Astrocyte of the spinal cord (primary cell): ENCODE results near the gene MYNN.

Experiments used
- DNase-seq: peaks from one replicate; pipeline ENCODE4 v3.0.0; 2011; ENCODE audit warnings: low read depth, low spot score
- H3K4me3 ChIP-seq: 2 replicates; pipeline ENCODE4 v1.5.1; 2011; ENCODE audit warnings: low read depth, mild to moderate bottlenecking, low read length, moderate library complexity
- CTCF ChIP-seq: IDR thresholded peaks from 2 replicates; pipeline ENCODE4 v1.5.1; 2012; ENCODE audit warnings: low read depth, mild to moderate bottlenecking, low read length, inconsistent platforms
- in situ Hi-C: cut with HindIII; loops from 2 replicates; pipeline ENCODE4 v1.10.0; 2017; ENCODE audit warnings: low sequenced_read_pairs

Gene MYNN

DNA sequence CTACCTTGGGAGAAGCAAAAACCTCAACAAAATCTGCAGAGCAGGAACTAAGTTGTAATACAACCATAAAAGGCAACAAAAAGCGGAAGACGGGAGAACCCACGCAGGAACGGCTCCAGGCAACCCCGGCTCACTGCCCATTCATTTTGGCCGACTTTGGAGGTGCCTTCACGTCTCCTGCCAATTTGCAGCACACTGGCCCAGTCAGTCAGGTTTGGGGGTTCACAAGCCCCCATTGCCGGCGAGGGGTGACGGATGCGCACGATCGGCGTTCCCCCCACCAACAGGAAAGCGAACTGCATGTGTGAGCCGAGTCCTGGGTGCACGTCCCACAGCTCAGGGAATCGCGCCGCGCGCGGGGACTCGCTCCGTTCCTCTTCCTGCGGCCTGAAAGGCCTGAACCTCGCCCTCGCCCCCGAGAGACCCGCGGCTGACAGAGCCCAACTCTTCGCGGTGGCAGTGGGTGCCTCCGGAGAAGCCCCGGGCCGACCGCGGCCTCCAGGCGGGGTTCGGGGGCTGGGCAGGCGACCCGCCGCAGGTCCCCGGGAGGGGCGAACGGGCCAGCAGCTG is 8.8 kb upstream of the MYNN start:
- no peak for TF ChIP-seq CTCF
- in situ Hi-C loops = no loop called here
- DNase-seq = peak; percentile 55
- peak overlapping the region; percentile 76 for H3K4me3 ChIP-seq

GRCh38 chr3:169764882-169765612 is 8.1 kb upstream of the MYNN start, which contains the start of gene TERC:
TSS of gene TERC (minus strand) at chr3:169765060.
- in situ Hi-C loops = no loop called here
- peak; percentile 94 for DNase-seq
- H3K4me3 ChIP-seq = peak within 1 kb of the TSS; percentile 76
- no peak for TF ChIP-seq CTCF

DNA sequence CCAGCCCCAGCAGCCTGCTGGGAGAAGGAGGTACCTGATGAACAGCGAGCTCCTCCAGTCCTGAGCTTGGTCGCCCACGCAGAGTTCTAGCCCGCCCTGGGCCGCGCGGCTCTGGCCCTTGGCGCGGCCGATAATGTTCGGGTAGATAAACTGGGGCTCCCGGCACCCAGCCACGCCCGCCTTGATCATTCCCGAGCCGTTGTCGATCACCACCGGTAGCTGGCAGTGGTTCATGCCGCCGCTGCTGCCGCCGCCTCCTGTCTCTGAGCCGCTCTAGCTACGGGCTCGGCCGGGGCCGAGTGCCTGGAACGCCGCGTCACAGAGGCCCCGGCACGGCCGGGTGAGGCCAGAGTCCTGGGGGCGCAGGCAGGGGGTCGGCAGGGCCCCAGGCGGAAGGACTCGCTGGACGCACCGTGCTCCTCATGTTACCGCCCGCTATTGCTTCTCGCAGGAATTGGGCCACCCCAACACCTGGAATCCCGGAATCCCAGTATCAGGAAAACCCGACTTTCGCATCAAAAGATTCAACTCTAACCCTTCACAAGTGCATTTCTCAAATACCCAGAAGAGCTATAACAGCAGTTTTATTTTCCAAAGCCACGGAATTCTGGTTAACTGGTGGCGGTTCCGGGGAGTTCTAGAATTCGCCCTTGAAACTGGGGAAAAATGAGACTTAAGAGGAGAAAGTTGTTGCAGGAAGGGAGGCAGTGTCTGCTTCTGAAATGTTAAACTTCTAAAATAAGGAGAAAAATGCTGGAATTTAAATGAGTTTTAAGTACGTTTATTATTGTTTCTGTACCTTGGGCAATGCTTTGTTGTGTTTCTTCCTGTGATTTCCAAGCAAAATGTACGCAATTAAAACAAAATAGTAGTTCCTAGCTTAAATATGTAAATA is 3.7 kb upstream of the MYNN start, which contains the start of gene ACTRT3:
Gene ACTRT3 (minus strand): TSS at position 275 of the 895 bp plus-strand sequence. CDS start 41 bp downstream, at position 234.
- no peak for TF ChIP-seq CTCF
- in situ Hi-C loops = no loop called here
- DNase-seq = peak; percentile 70
- H3K4me3 ChIP-seq = peak within 1 kb of the TSS; percentile 58

DNA sequence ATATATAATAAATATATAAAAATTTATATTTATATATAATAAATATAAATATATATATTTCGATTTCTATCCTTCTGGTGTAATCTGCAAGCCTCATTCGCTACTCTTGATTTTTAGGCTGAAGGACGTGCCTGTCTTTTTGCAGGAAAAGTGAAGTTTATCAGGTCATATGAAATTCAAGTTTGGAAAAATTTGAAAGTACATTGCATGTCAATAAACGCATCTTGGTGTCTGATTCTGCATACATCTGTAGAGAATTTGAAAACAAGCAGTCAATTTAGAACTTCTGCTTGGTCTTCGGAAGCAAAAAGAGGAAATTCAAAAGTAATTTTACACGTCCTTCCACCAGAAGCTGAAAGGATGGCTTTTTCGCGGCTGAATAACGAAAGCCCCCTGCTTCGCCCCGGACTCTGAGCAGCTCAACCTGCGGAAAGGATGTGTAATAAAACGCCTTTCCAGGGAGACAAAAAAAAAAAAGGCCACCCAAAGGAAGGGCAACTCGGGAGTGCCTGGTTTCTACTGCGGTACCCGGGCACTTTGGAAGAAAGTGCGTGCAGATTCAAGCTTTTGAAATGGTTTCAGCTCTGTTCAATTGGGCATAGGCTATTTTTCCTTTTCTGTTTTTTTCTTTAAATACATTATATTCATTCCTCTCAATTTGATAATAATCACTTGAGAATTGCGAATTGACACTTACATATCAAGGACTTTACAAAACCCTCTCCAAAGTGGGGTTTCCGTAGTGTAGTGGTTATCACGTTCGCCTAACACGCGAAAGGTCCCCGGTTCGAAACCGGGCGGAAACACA is 1.5 kb upstream of the MYNN start:
- H3K4me3 ChIP-seq = peak overlapping the region; percentile 100
- peak; percentile 90 for DNase-seq
- TF ChIP-seq CTCF = no peak
- in situ Hi-C loops = no loop called here

DNA sequence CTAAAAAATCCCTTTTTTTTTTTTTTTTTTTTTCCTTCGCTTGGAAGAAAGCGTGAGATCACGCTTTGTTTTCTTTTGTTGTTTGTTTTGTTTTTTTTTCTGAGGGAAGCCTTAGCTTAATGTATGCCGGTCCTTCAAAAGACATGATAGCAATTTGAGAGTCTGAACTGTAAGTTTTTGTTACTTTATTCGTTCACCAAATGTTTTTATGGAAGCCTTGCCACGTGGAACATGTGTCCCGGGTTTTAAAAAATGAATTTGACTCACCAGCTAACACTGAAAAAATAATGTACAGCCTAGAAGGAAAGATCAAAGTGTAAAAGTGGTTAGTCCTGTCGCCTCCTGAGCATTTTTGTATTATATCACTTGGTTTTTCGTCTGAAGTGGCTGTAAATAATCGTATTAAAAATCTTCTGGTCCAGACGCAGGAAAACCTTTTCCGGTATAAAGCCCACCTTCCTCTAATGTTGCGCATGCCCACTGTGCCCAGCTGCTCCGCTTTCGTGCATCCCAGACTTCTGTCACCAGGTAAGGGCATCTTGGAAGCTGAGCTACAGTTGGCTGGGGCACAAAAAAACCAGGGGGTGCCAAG is 795 bp upstream of the MYNN start:
- DNase-seq = peak; percentile 88
- H3K4me3 ChIP-seq = peak overlapping the region; percentile 100
- TF ChIP-seq CTCF = no peak
- in situ Hi-C loops = no loop called here
